T-cell (primary cell): Measurements from ENCODE around the gene ERCC1. TPM values are rescaled to one million over a fixed set of nuclear protein-coding genes. Genes with fewer than 3 reads are reported as not detected.

ENCODE experiments used
- ATAC-seq, 4 experiments: fragments of 200-7000 bp in 3 of 4; fragments of 150-1000 bp in 1 of 4; cut with Tn5 transposase; replicated peaks in 1 of 4; 1 replicate in 3 of 4; 2 replicates in 1 of 4; pipeline ENCODE4 v1.10.0; 2021; ENCODE audit warnings: moderate library complexity in 3 of 4, mild to moderate bottlenecking in 2 of 4, moderate number of reproducible peaks in 1 of 4
- CTCF ChIA-PET, 2 donors: fragments of 300-600 bp; sonication (Branson Sonifier 250); formaldehyde crosslinking; loops; one replicate each; lab custom pipeline; 2022; ENCODE audit warnings: antibody characterized with exemption in 2 of 2; lab: Charles Lee
- POLR2A ChIA-PET, 2 donors: fragments of 300-600 bp; sonication (Branson Sonifier 250); formaldehyde crosslinking; loops; one replicate each; lab custom pipeline; 2022; ENCODE audit warnings: antibody characterized with exemption in 2 of 2; lab: Charles Lee
- DNase-seq, 35 experiments: peaks; one replicate each; pipeline versions ENCODE4 v3.0.0 to v3.0.0-alpha.2; 2013 to 2023
- H3K27ac ChIP-seq: one replicate; pipeline ENCODE4 v1.5.1; 2013; ENCODE audit warnings: low read length
- H3K27me3 ChIP-seq, 2 experiments: replicated peaks in 1 of 2; 1 replicate in 1 of 2; 2 replicates in 1 of 2; pipeline versions ENCODE4 v1.6.1 to v1.7.0; 2013; ENCODE audit warnings: low read length in 1 of 2, mixed read lengths in 1 of 2; ENCODE audit not compliant: control insufficient read depth in 2 of 2, insufficient read depth in 2 of 2; ENCODE audit errors: extremely low read depth in 1 of 2
- H3K36me3 ChIP-seq, 2 donors: 1 replicate in 1 of 2; 2 replicates in 1 of 2; pipeline versions ENCODE4 v1.6.1 to v1.7.0; 2013; ENCODE audit warnings: low read length in 1 of 2; ENCODE audit not compliant: control insufficient read depth in 2 of 2, insufficient read depth in 1 of 2; ENCODE audit errors: extremely low read depth in 1 of 2
- H3K4me1 ChIP-seq, 2 experiments: 1 replicate in 1 of 2; 2 replicates in 1 of 2; pipeline versions ENCODE4 v1.6.1 to v1.7.0; 2013; ENCODE audit warnings: low read length in 2 of 2, mixed read lengths in 1 of 2; ENCODE audit not compliant: insufficient read depth in 2 of 2, control insufficient read depth in 1 of 2; ENCODE audit errors: extremely low read depth in 1 of 2
- H3K4me3 ChIP-seq, 2 donors: 1 replicate in 1 of 2; 2 replicates in 1 of 2; pipeline versions ENCODE4 v1.5.1 to v1.7.0; 2013; ENCODE audit warnings: mild to moderate bottlenecking in 2 of 2, low read length in 1 of 2, moderate library complexity in 1 of 2; ENCODE audit not compliant: control insufficient read depth in 1 of 2; ENCODE audit errors: extremely low read depth in 1 of 2
- H3K9me3 ChIP-seq: 2 replicates; pipeline ENCODE4 v1.7.0; 2013
- H3K27ac Mint-ChIP-seq, 2 donors: one replicate each; pipeline ENCODE4 v1.8.0; 2020 to 2021; ENCODE audit warnings: mild to moderate bottlenecking in 2 of 2, mixed read lengths in 2 of 2
- H3K27me3 Mint-ChIP-seq, 2 donors: one replicate each; pipeline ENCODE4 v1.8.0; 2021 to 2022; ENCODE audit warnings: mixed read lengths in 2 of 2
- H3K36me3 Mint-ChIP-seq: one replicate; pipeline ENCODE4 v1.8.0; 2021; ENCODE audit warnings: mixed read lengths
- H3K4me1 Mint-ChIP-seq, 3 donors: one replicate each; pipeline ENCODE4 v1.8.0; 2020 to 2022; ENCODE audit warnings: mixed read lengths in 3 of 3, mild to moderate bottlenecking in 1 of 3
- H3K4me3 Mint-ChIP-seq, 3 donors: one replicate each; pipeline ENCODE4 v1.8.0; 2020 to 2022; ENCODE audit warnings: mild to moderate bottlenecking in 3 of 3, mixed read lengths in 3 of 3, moderate library complexity in 3 of 3
- H3K9me3 Mint-ChIP-seq, 3 donors: one replicate each; pipeline ENCODE4 v1.8.0; 2020 to 2022; ENCODE audit warnings: mixed read lengths in 3 of 3
- WGBS: methylation state at CpG from one replicate; pipeline ENCODE4 v1.1.5; 2013; ENCODE audit warnings: missing lambda C conversion rate; ENCODE audit not compliant: insufficient coverage; 5-methylcytosine and 5-hydroxymethylcytosine counted together
- total RNA-seq, 35 experiments: library from RNA in 6 of 35; stranded (reverse) in 6 of 35; fragments of 120-200 nt in 1 of 35; gene quantifications; one replicate each; pipeline versions ENCODE4 v1.2.1 to v1.2.4 and lab custom pipeline; 2013 to 2026

The ERCC1 gene
- total RNA-seq, 5 donors from 2014 or later (not counting 1 experiment from before 2014, with no cell fraction given): 41.7 to 55.4 (median 51.6) TPM

DNA sequence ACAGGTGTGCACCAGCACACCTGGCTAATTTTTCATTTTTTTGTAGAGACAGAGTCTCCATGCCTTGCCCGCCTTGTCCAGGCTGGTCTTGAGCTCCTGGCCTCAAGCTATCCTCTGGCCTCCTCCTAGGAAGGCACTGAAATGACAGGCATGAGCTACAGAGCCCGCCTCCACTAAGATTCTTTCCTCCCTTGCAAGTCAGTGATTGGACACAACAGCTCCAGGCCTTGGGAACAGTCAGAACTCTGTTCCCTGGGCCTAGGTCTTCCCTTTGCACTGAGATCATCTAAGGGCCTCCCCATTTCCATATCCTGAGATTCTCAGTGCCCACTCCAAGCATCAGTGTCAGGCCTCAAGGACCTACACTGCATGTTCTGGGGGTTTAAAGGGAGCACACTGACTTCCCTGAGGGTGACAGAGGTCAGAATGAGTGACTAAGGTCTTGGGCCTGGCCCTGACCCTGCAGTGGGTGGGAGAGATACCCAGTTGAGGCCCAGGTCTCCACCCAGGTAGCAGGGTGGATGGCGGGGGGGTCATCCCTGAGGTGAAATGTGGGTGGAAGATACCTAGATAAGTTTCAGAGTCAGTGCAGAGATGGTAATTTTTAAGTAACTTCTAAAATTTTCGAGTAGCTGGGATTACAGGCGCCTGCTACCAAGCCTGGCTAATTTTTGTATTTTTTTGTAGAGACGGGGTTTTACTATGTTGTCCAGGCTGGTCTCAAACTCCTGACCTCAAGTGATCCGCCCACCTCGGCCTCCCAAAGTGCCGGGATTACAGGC lies 17.3 kb upstream of the ERCC1 start:
- peaks cover 9 to 50% of the 10 kb centered on the region in 2 experiments for H3K4me1 ChIP-seq
- POLR2A ChIA-PET: interaction anchor here (0.5 to 1.6 kb wide), 4 partner anchors 15 to 33 kb away, joined by 3 to 9 read pairs (median 4); partner anchors contain the start of gene FOSB (in 1 of the 2)

DNA sequence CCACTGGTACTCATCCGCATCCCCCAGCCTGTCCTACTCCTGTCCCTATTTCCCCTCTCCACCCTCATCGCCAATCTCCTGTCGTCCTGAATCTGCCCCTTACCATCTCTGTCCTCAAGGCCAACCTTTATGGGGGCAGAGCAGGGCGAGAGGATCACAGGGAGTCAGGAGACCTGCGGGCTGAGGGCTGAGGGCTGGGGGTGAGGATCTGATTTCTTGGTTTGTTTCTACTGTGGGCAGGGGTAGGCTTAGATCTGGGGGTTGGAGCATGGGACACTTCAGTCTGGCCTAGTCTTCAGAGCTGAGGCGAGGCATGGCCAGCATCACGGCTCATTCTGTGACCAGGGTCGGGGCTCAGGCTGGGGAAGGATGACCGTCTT lies 16.5 kb upstream of the ERCC1 start:
- Mint-ChIP-seq H3K9me3 (no peaks in the 10 kb centered on the region), H3K27me3 (no peaks in the 10 kb centered on the region), H3K4me1 (peaks cover 33 to 44% (median 39%) of the 10 kb centered on the region in 3 donors), H3K4me3 (peak overlapping the region; percentile 64 to 77 (median 75)), H3K27ac (peak overlapping the region; percentile 72 to 79), H3K36me3 (no peaks in the 10 kb centered on the region)
- peaks cover 0 to 7% of the 10 kb centered on the region in 2 experiments for H3K27me3 ChIP-seq
- CTCF ChIA-PET: interaction anchor here (0.7 to 3.5 kb wide), 11 partner anchors 9 to 203 kb away, joined by 3 to 135 read pairs (median 8); partner anchors contain the start of gene FOSB (in 1 of the 2)
- no peak for ATAC-seq
- H3K4me3 ChIP-seq: peak overlapping the region in 1 of 2 donors; percentile 32
- H3K4me1 ChIP-seq: peaks cover 9 to 48% of the 10 kb centered on the region in 2 experiments
- peak overlapping the region; percentile 69 for H3K27ac ChIP-seq
- H3K9me3 ChIP-seq: no peaks in the 10 kb centered on the region
- peak in 1 of 35 experiments; percentile 23 for DNase-seq
- no peaks in the 10 kb centered on the region for H3K36me3 ChIP-seq
- WGBS: 100% methylated on average over 2 of the region's 9 CpGs
- POLR2A ChIA-PET: interaction anchor here in 1 of 2 donors (0.5 to 1.6 kb wide), 5 partner anchors 14 to 38 kb away, joined by 3 to 15 read pairs (median 4); partner anchors contain the start of gene FOSB

More for the DNA sequence above, 17.3 kb upstream of the ERCC1 start:
- H3K27ac Mint-ChIP-seq: peak overlapping the region; percentile 72 to 79
- H3K27me3 Mint-ChIP-seq: no peaks in the 10 kb centered on the region
- no peaks in the 10 kb centered on the region for H3K36me3 ChIP-seq
- no peaks in the 10 kb centered on the region for H3K36me3 Mint-ChIP-seq
- CTCF ChIA-PET: interaction anchor here (0.7 to 3.5 kb wide), 3 partner anchors 37 to 44 kb away, joined by 4 to 135 read pairs (median 5); no protein-coding TSS in a partner anchor
- ATAC-seq (no peak), DNase-seq (no peak)
- peak overlapping the region; percentile 64 to 77 (median 75) for H3K4me3 Mint-ChIP-seq
- no peak overlapping the region for H3K4me3 ChIP-seq
- peaks cover 0 to 7% of the 10 kb centered on the region in 2 experiments for H3K27me3 ChIP-seq
- H3K27ac ChIP-seq: no peak overlapping the region
- H3K4me1 Mint-ChIP-seq: peaks cover 37 to 49% (median 44%) of the 10 kb centered on the region in 3 donors
- no peaks in the 10 kb centered on the region for H3K9me3 Mint-ChIP-seq
- no peaks in the 10 kb centered on the region for H3K9me3 ChIP-seq
- 96% methylated on average over 7 of the region's 9 CpGs for WGBS

DNA sequence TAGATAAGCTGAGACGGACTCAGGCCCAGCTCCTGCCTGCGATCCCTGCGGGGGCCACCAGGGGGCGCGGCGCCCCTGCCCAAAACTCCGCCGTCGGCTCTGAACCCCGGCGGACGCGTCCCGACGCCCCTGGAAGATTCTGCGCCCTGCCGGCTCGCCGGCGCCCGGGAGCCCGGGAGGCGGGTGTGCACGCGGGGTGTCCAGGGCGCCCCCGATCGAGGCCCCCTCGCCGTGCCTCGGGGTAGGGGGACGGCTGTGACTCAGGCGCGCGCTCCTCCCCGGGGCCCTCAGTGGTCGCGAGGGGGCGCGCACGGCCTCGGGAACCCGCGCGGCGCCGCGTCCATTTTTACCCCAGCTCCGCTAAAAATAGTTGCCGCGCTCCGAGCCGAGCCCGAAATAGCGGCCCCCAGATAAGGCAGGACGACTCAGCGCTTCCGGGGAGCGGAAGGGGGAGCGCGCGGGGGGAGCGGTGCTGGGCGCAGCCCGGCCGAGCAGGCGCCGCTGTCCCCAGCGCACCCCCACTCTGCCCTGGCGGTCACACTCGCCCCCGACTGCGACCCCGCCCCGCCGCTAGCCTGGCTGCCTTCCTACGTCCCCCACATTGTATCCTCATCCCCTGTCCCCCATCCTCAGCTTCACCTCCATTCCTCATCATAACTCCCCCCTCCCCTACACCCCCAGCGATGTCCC lies 16.0 kb upstream of the ERCC1 start:
- Mint-ChIP-seq H3K4me1 (peaks cover 28 to 38% (median 34%) of the 10 kb centered on the region in 3 donors), H3K27me3 (no peaks in the 10 kb centered on the region), H3K36me3 (no peaks in the 10 kb centered on the region), H3K9me3 (no peaks in the 10 kb centered on the region), H3K4me3 (peak overlapping the region; percentile 64 to 77 (median 75)), H3K27ac (peak overlapping the region in 1 of 2 donors; percentile 11)
- H3K27ac ChIP-seq: peak overlapping the region; percentile 69
- ChIA-PET POLR2A (interaction anchor here (0.5 to 1.6 kb wide), 9 partner anchors 28 to 39 kb away, joined by 3 to 15 read pairs (median 7); partner anchors contain the start of gene FOSB (in 1 of the 2)), CTCF (interaction anchor here (0.5 to 3.5 kb wide), 16 partner anchors 10 to 206 kb away, joined by 3 to 135 read pairs (median 6); partner anchors contain the start of gene FOSB (in 1 of the 2))
- no peaks in the 10 kb centered on the region for H3K9me3 ChIP-seq
- ATAC-seq: peak; percentile 67 to 83 (median 80)
- DNase-seq: peak; percentile 63 to 92 (median 80)
- peaks cover 0 to 7% of the 10 kb centered on the region in 2 experiments for H3K27me3 ChIP-seq
- H3K4me3 ChIP-seq: peak overlapping the region; percentile 32 to 49
- under 1% methylated on average over 70 of the region's 78 CpGs for WGBS
- H3K36me3 ChIP-seq: no peaks in the 10 kb centered on the region
- H3K4me1 ChIP-seq: peaks cover 9 to 44% of the 10 kb centered on the region in 2 experiments

DNA sequence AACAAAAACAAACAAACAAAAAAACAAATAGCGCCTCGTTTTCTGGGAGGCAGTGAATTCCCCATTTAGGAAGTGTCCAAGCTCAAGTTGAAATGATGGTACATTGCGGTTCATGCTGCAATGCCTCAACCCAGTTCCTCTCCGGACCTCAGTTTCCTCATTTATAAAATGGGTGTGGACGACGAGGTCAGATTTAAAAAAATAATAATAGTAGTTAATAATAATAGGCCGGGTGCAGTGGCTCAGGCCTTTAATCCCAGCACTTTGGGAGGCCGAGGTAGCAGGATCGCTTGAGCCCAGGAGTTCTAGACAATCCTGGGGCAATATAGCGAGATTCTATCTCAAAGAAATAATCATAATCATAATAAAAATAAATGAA lies 15.5 kb upstream of the ERCC1 start:
- Histone ChIP-seq H3K27ac (peak overlapping the region; percentile 43), H3K9me3 (no peaks in the 10 kb centered on the region), H3K27me3 (peaks cover 0 to 7% of the 10 kb centered on the region in 2 experiments), H3K4me3 (peak overlapping the region; percentile 32 to 49), H3K36me3 (no peaks in the 10 kb centered on the region), H3K4me1 (peaks cover 9 to 39% of the 10 kb centered on the region in 2 experiments)
- POLR2A ChIA-PET: interaction anchor here (0.5 to 1.6 kb wide), 8 partner anchors 29 to 40 kb away, joined by 3 to 15 read pairs (median 7); partner anchors contain the start of gene FOSB (in 1 of the 2)
- H3K4me3 Mint-ChIP-seq: peak overlapping the region in 2 of 3 donors; percentile 64 to 77
- H3K27ac Mint-ChIP-seq: peak overlapping the region in 1 of 2 donors; percentile 11
- WGBS: no CpG with 5 or more reads among the region's 10 CpGs
- H3K27me3 Mint-ChIP-seq: no peaks in the 10 kb centered on the region
- H3K36me3 Mint-ChIP-seq: no peaks in the 10 kb centered on the region
- no peaks in the 10 kb centered on the region for H3K9me3 Mint-ChIP-seq
- DNase-seq (no peak), ATAC-seq (no peak)
- peaks cover 24 to 33% (median 29%) of the 10 kb centered on the region in 3 donors for H3K4me1 Mint-ChIP-seq
- CTCF ChIA-PET: interaction anchor here (0.5 to 3.5 kb wide), 17 partner anchors 10 to 404 kb away, joined by 3 to 135 read pairs (median 6); partner anchors contain the start of gene FOSB (in 1 of the 2)

DNA sequence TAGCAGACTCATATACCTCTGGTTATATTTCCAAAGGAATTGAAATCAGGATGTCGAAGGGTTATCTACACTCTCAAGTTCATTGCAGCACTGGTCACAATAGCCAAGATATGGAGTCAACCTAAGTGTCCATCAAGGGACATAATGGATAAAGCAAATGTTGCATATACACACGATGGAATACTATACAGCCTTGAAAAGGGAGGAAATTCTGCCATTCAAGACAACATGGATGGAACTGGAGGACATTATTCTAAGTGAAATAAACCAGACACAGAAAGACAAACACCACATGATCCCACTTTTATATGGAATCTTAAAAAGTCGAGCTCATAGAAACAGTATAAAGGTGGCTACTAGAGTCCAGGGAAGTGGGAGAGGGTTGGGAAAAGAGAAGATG lies 13.6 kb upstream of the ERCC1 start:
- Histone ChIP-seq H3K27me3 (no peaks in the 10 kb centered on the region), H3K27ac (no peak overlapping the region), H3K4me3 (no peak overlapping the region), H3K9me3 (no peaks in the 10 kb centered on the region), H3K36me3 (no peaks in the 10 kb centered on the region), H3K4me1 (peaks cover 4 to 21% of the 10 kb centered on the region in 2 experiments)
- no CpG with 5 or more reads among the region's 3 CpGs for whole genome bisulfite sequencing
- POLR2A ChIA-PET: interaction anchor here in 1 of 2 donors (0.6 kb wide), 1 partner anchor 20 kb away, joined by 6 read pairs; no protein-coding TSS in a partner anchor
- Mint-ChIP-seq H3K36me3 (no peaks in the 10 kb centered on the region), H3K4me1 (peaks cover 12 to 14% (median 14%) of the 10 kb centered on the region in 3 donors), H3K9me3 (no peaks in the 10 kb centered on the region), H3K27me3 (no peaks in the 10 kb centered on the region), H3K4me3 (no peak overlapping the region), H3K27ac (no peak overlapping the region)
- ATAC-seq: no peak
- CTCF ChIA-PET: interaction anchor here in 1 of 2 donors (0.8 kb wide), 1 partner anchor 42 kb away, joined by 4 read pairs; no protein-coding TSS in a partner anchor
- DNase-seq: no peak
